Mesendoderm (in vitro differentiated cells): ENCODE measurements around the gene CCZ1B.
"Not testable (repeated sequence)": the region's sequence is repeated elsewhere in the genome, so short reads cannot be mapped to it uniquely, and the experiment has no call there.

Source experiments
- DNase-seq: peaks from one replicate; pipeline ENCODE4 v3.0.0; 2013
- H2AK5ac ChIP-seq: 2 replicates; pipeline ENCODE4 v1.6.1; 2013; ENCODE audit warnings: low read length, inconsistent platforms
- H2BK120ac ChIP-seq: 2 replicates; pipeline ENCODE4 v1.6.1; 2013; ENCODE audit warnings: low read depth, mild to moderate bottlenecking, low read length, moderate library complexity, mixed read lengths
- H2BK15ac ChIP-seq: replicated peaks from 2 replicates; pipeline ENCODE4 v1.6.1; 2013; ENCODE audit warnings: low read depth, mild to moderate bottlenecking, moderate library complexity
- H2BK5ac ChIP-seq: 2 replicates; pipeline ENCODE4 v1.6.1; 2013; ENCODE audit warnings: low read length, inconsistent platforms
- H3K18ac ChIP-seq: 2 replicates; pipeline ENCODE4 v1.6.1; 2013; ENCODE audit warnings: mild to moderate bottlenecking, low read length, mixed read lengths
- H3K23ac ChIP-seq: one replicate; pipeline ENCODE4 v1.6.1; 2013; ENCODE audit warnings: low read length
- H3K27ac ChIP-seq: 2 replicates; pipeline ENCODE4 v1.5.1; 2013; ENCODE audit warnings: low read depth, mild to moderate bottlenecking, inconsistent platforms, low read length, moderate library complexity
- H3K27me3 ChIP-seq: 2 replicates; pipeline ENCODE4 v1.6.1; 2013; ENCODE audit warnings: low read length, control low read depth, mild to moderate bottlenecking, inconsistent platforms; ENCODE audit not compliant: insufficient read depth, poor library complexity
- H3K36me3 ChIP-seq: 2 replicates; pipeline ENCODE4 v1.6.1; 2013; ENCODE audit warnings: low read length, inconsistent platforms; ENCODE audit not compliant: control insufficient read depth, insufficient read depth
- H3K4ac ChIP-seq: one replicate; pipeline ENCODE4 v1.6.1; 2013; ENCODE audit warnings: low read depth, mild to moderate bottlenecking, low read length, moderate library complexity
- H3K4me1 ChIP-seq: 2 replicates; pipeline ENCODE4 v1.6.1; 2013; ENCODE audit warnings: low read depth, low read length, inconsistent platforms; ENCODE audit not compliant: control insufficient read depth
- H3K4me2 ChIP-seq: 2 replicates; pipeline ENCODE4 v1.6.1; 2013; ENCODE audit warnings: low read length
- H3K4me3 ChIP-seq: 2 replicates; pipeline ENCODE4 v1.5.1; 2013; ENCODE audit warnings: mild to moderate bottlenecking, low read length
- H3K56ac ChIP-seq: one replicate; pipeline ENCODE4 v1.6.1; 2013; ENCODE audit warnings: low read length
- H3K79me1 ChIP-seq: 2 replicates; pipeline ENCODE4 v1.6.1; 2013; ENCODE audit warnings: low read length, inconsistent platforms
- H3K79me2 ChIP-seq: 2 replicates; pipeline ENCODE4 v1.6.1; 2013; ENCODE audit warnings: mild to moderate bottlenecking, low read length; ENCODE audit not compliant: control insufficient read depth, insufficient read depth
- H3K9ac ChIP-seq: 2 replicates; pipeline ENCODE4 v1.6.1; 2013; ENCODE audit warnings: low read length, inconsistent platforms
- H4K5ac ChIP-seq: one replicate; pipeline ENCODE4 v1.6.1; 2013; ENCODE audit warnings: low read length
- H4K8ac ChIP-seq: one replicate; pipeline ENCODE4 v1.6.1; 2013; ENCODE audit warnings: low read depth, mild to moderate bottlenecking, control low read depth, low read length, moderate library complexity
- WGBS: extraction: QIAGEN DNeasy Blood & Tissue Kit; methylation state at CpG from one replicate; pipeline ENCODE4 v1.1.7; 2013; ENCODE audit warnings: low lambda C conversion rate, missing lambda C conversion rate; ENCODE audit not compliant: insufficient coverage; ENCODE audit errors: extremely low coverage; 5-methylcytosine and 5-hydroxymethylcytosine counted together

Gene CCZ1B

DNA sequence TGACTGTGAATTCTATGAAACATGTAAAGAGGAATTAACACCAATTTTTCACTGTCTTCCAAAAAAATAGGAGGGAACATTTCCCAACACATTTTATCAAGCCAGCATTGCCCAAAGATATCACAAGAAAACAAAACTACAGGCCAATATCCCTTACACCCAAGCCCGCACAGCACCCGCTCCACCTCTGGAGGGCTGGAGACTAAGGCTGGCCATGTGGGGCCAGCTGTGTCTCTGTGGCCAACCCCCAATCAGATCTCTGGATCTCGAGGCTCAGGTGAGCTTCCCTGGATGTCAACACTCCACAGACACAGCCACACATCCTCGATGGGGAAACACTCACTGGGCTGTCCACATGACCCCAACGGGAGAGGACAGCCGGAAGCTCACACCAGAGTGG lies 18.1 kb downstream of the CCZ1B start:
- not testable (repeated sequence) for H3K36me3 ChIP-seq, H3K4me1 ChIP-seq, H3K18ac ChIP-seq, H3K27me3 ChIP-seq, DNase-seq, H3K79me1 ChIP-seq, H4K5ac ChIP-seq, H3K4me2 ChIP-seq, H4K8ac ChIP-seq, H3K4ac ChIP-seq, H2BK5ac ChIP-seq, H3K79me2 ChIP-seq, H3K9ac ChIP-seq, H3K23ac ChIP-seq, H3K27ac ChIP-seq, H2BK15ac ChIP-seq, H2AK5ac ChIP-seq, H3K4me3 ChIP-seq, H2BK120ac ChIP-seq, H3K56ac ChIP-seq
- whole genome bisulfite sequencing, result no CpG with 5 or more reads among the region's 6 CpGs

DNA sequence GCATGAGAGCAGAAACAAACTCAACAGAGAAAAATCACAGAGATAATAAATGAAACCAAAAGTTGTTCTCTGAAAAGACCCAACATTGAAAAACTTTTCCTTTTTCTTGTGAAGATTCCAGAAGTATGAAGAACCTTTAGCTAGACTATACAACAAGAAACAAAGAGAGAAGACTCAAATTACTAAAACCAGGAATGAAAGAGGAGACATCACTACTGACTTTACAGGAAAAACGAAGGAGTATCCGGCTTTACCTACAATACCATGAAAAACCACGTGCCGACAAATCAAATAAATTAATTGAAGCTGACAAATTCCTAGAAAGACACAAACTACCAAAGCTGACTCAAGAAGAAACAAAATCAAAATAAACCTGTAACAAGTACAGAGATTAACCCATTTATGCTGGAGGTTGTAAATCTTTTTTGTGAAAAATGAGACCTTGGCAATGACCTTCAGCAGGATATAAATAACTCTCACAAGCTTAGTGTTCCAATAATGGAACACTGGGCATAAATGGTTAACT lies 18.6 kb downstream of the CCZ1B start:
- H3K4ac ChIP-seq, H3K79me2 ChIP-seq, H2AK5ac ChIP-seq, H3K36me3 ChIP-seq, H3K18ac ChIP-seq, H3K56ac ChIP-seq, H3K4me1 ChIP-seq, H4K5ac ChIP-seq, H3K9ac ChIP-seq, DNase-seq, H3K27me3 ChIP-seq, H2BK120ac ChIP-seq, H2BK15ac ChIP-seq, H3K79me1 ChIP-seq, H4K8ac ChIP-seq, H3K4me3 ChIP-seq, H2BK5ac ChIP-seq, H3K27ac ChIP-seq, H3K4me2 ChIP-seq, H3K23ac ChIP-seq: not testable (repeated sequence)
- no CpG with 5 or more reads among the region's 4 CpGs for WGBS

DNA sequence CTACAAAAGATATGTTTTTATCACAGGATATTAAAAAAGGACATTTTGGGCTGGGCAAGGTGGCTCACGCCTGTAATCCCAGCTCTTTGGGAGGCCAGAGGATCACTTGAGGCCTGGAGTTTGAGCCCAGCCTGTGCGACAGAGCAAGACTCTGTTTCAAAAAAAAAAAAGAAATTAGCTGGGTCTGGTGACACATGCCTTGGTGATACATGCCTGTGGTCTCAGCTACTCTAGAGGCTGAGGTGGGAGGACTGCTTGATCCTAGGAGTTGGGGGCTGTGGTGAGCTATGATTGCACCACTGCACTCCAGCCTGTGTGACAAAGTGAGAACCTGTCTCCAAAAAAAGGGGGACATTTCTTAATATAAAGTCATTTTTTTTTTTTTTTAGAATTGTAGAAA lies 25.7 kb downstream of the CCZ1B start:
- H2BK5ac ChIP-seq, H3K27ac ChIP-seq, DNase-seq, H4K8ac ChIP-seq, H3K27me3 ChIP-seq, H3K79me1 ChIP-seq, H3K36me3 ChIP-seq, H3K4me3 ChIP-seq, H3K4me2 ChIP-seq, H2BK120ac ChIP-seq, H3K18ac ChIP-seq, H3K4me1 ChIP-seq, H3K4ac ChIP-seq, H2AK5ac ChIP-seq, H3K79me2 ChIP-seq, H3K56ac ChIP-seq, H2BK15ac ChIP-seq, H4K5ac ChIP-seq, H3K23ac ChIP-seq, H3K9ac ChIP-seq: not testable (repeated sequence)
- WGBS, result no CpG with 5 or more reads among the region's 2 CpGs

DNA sequence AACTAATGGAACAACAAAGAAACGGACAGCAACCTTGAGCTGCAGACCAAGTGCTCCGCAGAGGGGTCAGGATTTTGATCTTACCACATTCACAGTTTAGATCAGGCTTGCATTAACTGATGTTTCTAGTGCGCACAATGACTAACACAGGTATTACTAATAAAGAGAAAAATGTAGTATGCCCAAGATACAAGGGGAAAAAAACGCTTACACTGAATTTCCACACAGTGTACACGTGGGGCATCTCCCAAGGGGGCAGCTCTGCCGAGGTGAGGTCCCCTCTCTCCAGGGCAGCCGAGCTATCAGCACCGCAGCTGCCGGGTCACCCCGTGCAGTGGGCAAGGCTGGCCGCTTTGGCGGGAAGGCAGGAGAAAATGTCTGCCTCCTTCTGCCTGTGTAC lies 26.2 kb downstream of the CCZ1B start:
- not testable (repeated sequence) for H3K4me3 ChIP-seq, H3K56ac ChIP-seq, H2BK15ac ChIP-seq, H3K36me3 ChIP-seq, H3K79me1 ChIP-seq, H4K8ac ChIP-seq, H3K9ac ChIP-seq, H3K27ac ChIP-seq, H2BK5ac ChIP-seq, H3K4ac ChIP-seq, H2BK120ac ChIP-seq, H3K18ac ChIP-seq, H2AK5ac ChIP-seq, H3K4me1 ChIP-seq, H3K23ac ChIP-seq, H4K5ac ChIP-seq, H3K79me2 ChIP-seq, H3K27me3 ChIP-seq, H3K4me2 ChIP-seq, DNase-seq
- WGBS, result no CpG with 5 or more reads among the region's 12 CpGs

DNA sequence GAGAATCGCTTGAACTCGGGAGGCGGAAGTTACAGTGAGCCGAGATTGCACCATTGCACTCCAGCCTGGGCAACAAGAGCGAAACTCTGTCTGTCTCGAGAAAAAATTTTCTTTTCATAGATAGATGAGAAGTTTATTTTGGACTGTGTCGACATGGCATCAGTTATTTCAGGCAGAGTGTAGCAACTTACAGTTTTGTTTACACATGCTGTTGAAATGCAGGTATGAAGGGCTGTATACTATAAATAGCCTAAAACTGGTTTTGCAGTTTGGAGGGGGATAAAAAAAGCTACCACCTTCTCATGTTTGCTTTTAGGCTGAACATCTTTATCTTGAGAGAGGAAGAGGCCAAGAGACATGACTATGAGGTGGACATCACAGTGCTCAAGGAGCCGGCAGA lies 28.0 kb downstream of the CCZ1B start:
- whole genome bisulfite sequencing, result no CpG with 5 or more reads among the region's 8 CpGs

DNA sequence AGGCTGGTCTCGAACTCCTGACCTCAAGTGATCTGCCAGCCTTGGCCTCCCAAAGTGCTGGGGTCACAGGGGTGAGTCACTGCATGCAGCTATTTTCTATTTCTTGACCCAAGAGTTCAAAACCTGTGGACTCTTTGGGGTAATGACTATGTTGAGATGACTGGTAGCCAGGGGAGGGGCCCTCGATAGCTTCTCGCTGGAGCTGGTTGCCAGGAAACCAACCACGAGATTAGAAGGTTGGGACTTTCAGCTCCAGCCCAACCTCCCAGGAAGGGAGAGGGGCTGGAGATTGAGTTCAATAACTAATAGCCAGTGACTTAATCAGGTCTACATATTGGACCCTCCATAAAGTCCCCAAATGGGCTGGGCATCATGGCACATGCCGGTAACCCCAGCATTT lies 28.9 kb downstream of the CCZ1B start:
- H3K79me1 ChIP-seq, H3K27ac ChIP-seq, H3K23ac ChIP-seq, H2BK15ac ChIP-seq, H2AK5ac ChIP-seq, H3K4me2 ChIP-seq, H3K36me3 ChIP-seq, H4K8ac ChIP-seq, H3K79me2 ChIP-seq, H3K18ac ChIP-seq, H2BK120ac ChIP-seq, H3K27me3 ChIP-seq, H3K4me3 ChIP-seq, H3K4ac ChIP-seq, H3K4me1 ChIP-seq, H3K9ac ChIP-seq, H3K56ac ChIP-seq, H2BK5ac ChIP-seq, H4K5ac ChIP-seq: not testable (repeated sequence)
- peak; percentile 1 for DNase-seq
- no CpG with 5 or more reads among the region's 5 CpGs for WGBS

More for the DNA sequence above, 28.0 kb downstream of the CCZ1B start:
- not testable (repeated sequence) for H3K23ac ChIP-seq, H3K79me2 ChIP-seq, H3K27me3 ChIP-seq, H3K36me3 ChIP-seq, H2BK5ac ChIP-seq, H3K4me3 ChIP-seq, H2BK120ac ChIP-seq, H3K79me1 ChIP-seq, H2BK15ac ChIP-seq, H4K5ac ChIP-seq, H3K27ac ChIP-seq, H2AK5ac ChIP-seq, H3K4me1 ChIP-seq, H3K56ac ChIP-seq, H3K9ac ChIP-seq, H3K18ac ChIP-seq, H4K8ac ChIP-seq, DNase-seq, H3K4me2 ChIP-seq, H3K4ac ChIP-seq
